DOHH2 (cell line): ENCODE data around the gene CYP1A1.

ENCODE experiments used
- EZH2phosphoT487 ChIP-seq: fragments of 200-600 bp; sonication (generic); IDR thresholded peaks from 2 replicates; pipeline ENCODE4 v1.6.1; 2017; ENCODE audit warnings: borderline replicate concordance, mild to moderate bottlenecking, antibody characterized with exemption, low read length, moderate library complexity, mixed read lengths
- TF ChIP-seq, protein P1 (sequence below): fragments of 200-600 bp; sonication (generic); IDR thresholded peaks from one replicate; pipeline ENCODE4 v1.5.1; 2014; ENCODE audit warnings: antibody characterized with exemption, mild to moderate bottlenecking, low read depth, low read length; ENCODE audit not compliant: poor library complexity, severe bottlenecking

DNA sequence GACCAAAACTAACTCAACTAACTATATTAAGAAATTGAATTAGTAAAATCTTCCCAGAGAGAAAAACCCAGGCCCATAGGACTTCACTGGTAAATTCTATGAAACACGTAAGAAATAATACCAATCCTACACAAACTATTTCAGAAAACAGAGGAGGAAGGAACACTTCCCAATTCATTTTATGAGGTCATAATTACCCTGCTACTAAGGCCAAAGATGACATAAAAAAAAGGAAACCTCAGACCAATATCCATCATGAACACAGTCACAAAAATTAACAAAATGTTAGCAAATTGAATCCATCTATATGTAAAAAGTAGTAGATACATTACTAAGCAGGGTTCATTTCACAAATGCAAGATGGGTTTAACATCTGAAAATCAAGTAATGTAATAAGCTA, 33.0 kb downstream of the CYP1A1 start:
- TF ChIP-seq, protein P1, sequence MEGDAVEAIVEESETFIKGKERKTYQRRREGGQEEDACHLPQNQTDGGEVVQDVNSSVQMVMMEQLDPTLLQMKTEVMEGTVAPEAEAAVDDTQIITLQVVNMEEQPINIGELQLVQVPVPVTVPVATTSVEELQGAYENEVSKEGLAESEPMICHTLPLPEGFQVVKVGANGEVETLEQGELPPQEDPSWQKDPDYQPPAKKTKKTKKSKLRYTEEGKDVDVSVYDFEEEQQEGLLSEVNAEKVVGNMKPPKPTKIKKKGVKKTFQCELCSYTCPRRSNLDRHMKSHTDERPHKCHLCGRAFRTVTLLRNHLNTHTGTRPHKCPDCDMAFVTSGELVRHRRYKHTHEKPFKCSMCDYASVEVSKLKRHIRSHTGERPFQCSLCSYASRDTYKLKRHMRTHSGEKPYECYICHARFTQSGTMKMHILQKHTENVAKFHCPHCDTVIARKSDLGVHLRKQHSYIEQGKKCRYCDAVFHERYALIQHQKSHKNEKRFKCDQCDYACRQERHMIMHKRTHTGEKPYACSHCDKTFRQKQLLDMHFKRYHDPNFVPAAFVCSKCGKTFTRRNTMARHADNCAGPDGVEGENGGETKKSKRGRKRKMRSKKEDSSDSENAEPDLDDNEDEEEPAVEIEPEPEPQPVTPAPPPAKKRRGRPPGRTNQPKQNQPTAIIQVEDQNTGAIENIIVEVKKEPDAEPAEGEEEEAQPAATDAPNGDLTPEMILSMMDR, result no peak
- no peak for TF ChIP-seq EZH2phosphoT487
